ENCODE measurements around the gene DPP9.

GRCh38 chr19:4652075-4652474, 71.6 kb downstream of the DPP9 start:
- TF ChIP-seq GATA2 (IDR thresholded peaks at IDR 0.05; ENCODE audit: low read depth, low read length) (no peak), GATA3 (IDR thresholded peaks at IDR 0.05; ENCODE audit: low read depth, low read length) (no peak)
